ENCODE measurements around the gene MAP4K5.

DNA sequence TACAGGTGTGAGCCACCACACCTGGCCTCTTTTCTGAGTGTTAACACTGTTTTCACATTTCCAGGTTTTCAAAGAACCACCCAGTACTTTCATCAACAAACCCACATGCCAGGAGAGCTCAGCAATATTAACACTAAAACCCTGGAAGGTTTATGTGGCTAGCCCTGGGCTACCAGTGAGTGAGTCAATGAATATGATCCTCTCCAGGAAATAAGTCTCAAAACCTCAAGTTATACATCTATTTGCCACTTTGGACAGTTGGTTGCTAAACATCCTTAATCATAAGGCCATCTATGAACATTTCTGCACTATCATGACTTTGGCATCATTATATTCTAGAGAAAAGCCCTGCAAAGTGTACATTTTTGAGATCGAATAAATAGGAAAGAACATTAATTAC is 129.4 kb downstream of the MAP4K5 start:
- TF ChIP-seq, protein P1, sequence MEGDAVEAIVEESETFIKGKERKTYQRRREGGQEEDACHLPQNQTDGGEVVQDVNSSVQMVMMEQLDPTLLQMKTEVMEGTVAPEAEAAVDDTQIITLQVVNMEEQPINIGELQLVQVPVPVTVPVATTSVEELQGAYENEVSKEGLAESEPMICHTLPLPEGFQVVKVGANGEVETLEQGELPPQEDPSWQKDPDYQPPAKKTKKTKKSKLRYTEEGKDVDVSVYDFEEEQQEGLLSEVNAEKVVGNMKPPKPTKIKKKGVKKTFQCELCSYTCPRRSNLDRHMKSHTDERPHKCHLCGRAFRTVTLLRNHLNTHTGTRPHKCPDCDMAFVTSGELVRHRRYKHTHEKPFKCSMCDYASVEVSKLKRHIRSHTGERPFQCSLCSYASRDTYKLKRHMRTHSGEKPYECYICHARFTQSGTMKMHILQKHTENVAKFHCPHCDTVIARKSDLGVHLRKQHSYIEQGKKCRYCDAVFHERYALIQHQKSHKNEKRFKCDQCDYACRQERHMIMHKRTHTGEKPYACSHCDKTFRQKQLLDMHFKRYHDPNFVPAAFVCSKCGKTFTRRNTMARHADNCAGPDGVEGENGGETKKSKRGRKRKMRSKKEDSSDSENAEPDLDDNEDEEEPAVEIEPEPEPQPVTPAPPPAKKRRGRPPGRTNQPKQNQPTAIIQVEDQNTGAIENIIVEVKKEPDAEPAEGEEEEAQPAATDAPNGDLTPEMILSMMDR (IDR thresholded peaks at IDR 0.05) = no peak
- no peak for TF ChIP-seq POLR2A (IDR thresholded peaks at IDR 0.05)
